Activated CD4-positive, alpha-beta T cell treated with anti-CD3 and anti-CD28 coated beads for 4 hours (primary cell): ENCODE data around the gene PPM1B.
"Not testable (repeated sequence)": the region's sequence is repeated elsewhere in the genome, so short reads cannot be mapped to it uniquely, and the experiment has no call there.

Experiments used
- DNase-seq, 2 donors: peaks; one replicate each; pipeline ENCODE4 v3.0.0-alpha.2; 2020

PPM1B gene

DNA sequence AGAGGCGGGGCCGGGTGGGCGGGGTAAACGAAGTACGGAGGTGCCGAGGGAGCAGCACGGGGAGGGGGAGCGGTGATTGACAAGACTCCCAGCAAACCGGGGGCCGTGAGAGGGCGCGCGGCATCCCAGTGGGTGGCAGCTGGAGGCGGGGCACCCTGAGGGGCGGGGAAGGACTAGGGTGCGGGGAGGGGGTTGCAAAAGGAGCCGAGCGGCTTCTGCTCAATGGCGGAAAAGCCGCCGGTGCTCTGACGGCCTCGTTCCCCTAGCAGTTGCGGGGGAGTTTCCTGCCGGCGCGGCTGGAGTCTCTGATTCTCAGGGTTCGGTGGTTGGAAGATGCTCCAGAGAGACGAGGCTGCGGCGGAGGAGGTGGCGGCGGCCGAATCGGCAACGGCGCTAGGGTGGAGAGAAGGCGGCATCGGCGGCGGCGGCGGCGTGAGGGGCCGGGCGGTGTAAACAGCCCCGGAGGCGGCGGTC is at the start of gene PPM1B:
PPM1B (plus strand) TSS at position 195 of the 474 bp plus-strand sequence. CDS start 32,325 bp downstream, outside the sequence.
- DNase-seq = peak; percentile 99 to 100

DNA sequence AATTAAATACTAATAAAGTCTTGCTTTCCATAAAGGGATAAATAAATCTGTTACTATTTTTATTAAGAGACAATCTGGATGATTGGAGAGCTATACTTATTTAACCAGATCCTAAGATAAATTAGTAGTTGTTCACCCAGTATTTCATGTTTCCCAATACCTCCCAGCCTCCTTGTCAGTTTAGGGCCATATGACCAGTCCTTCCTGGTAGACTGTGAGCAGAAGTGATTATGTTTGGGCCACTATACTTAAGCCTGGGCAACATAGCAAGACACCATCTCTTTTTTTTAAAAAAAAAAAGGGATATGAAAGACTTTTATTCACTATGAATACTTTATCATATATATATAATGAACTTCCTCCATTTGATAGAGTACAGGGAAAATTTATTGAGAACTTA is 48.8 kb upstream of the PPM1B start:
- no peak for DNase-seq

DNA sequence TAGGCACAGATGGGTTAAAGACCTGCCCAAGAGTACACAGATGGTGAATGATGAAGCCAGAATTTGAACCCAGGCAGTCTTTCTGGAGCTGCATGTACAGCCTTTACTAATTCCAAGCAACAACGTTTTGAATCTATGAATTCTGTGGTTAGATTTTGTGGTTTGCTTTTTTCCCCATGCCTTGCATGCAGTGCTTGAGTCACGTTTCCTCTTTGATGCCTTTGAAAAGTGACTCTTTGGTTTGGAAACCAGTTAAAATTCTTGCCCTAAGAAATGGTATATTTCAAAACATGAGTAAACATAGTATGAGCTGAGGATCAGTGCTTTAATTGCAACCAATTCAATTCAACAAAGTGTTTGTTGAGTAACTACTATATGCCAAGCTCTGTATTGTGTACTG is 48.2 kb upstream of the PPM1B start:
- DNase-seq = peak; percentile 15 to 29

- no peak for DNase-seq
These were observed 46.8 kb upstream of the PPM1B start for GRCh38 chr2:44121899-44122298.

DNA sequence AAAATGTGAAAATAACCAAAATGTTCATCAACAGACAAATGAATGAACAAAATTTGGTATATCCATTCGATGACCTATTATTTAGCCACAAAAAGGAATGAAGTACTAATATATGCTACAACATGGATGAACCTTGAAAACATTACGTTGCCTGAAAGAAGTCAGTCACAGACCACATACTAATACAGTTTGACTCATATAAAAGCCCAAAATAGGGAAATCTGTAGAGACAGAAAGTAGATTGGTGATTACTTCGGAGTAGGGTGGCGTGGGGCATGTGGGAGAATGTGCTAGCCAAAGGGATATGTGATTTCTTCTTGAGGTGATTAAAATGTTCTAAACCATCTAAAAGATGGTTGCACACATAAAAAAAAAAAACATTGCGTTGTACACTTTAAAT is 44.2 kb upstream of the PPM1B start:
- no peak for DNase-seq

GRCh38 chr2:44126106-44126797 is 42.4 kb upstream of the PPM1B start:
- no peak for DNase-seq

DNA sequence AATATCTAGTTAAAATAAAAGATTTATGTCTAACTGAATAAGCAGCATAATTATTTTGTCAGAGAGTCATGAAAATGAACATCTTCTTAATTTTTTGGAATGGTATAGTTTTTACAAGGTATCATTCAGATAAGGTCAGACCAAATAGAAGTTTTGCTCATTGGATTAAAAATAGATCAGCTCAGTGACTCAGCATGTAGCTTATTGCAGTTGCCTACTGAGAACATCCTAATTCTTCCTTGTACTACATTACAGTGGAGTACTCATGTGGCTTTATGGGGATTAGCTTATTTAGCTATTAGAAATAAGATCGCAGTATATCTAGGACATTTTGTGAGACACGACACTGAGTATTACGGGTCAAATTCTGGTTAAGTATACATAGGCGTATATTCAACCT is 38.2 kb upstream of the PPM1B start:
- DNase-seq = no peak

DNA sequence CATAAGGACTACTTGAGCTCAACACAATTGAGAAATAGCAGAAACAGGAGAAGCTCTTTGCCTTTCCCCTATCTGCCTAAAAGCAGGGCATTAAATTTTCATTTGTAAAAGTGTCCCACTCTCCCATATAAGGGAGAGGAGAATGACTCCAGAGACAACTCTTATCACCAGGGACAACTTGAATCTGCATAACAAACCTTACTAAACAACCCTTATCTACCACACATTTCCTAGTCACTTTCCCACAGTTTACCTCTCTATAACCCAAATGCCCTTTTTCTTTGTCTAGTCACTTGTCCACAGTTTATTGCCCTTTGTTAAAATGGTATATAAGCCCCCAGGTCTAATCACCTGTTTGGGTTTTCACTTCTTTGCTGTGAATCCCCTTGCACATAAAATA is 37.5 kb upstream of the PPM1B start:
- DNase-seq = no peak

DNA sequence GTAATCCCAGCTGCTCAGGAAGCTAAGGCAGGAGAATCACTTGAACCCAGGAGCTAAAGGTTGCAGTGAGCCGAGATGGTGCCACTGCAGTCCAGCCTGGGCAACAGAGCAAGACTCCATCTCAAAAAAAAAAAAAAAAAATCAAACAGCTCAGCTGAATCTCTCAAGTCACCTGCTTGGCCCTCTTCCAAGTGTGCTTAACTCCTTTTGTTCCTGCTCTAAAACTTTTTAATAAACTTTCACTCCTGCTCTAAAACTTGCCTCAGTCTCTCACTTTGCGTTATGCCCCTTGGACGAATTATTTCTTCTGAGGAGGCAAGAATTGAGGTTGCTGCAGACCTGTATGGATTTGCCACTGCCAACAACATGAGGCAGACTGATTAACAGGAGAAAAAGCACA is 35.1 kb upstream of the PPM1B start:
- not testable (repeated sequence) for DNase-seq

- DNase-seq = no peak
These were observed 33.8 kb upstream of the PPM1B start for GRCh38 chr2:44134848-44135247.

GRCh38 chr2:44135296-44135695 is 33.4 kb upstream of the PPM1B start:
- no peak for DNase-seq

DNA sequence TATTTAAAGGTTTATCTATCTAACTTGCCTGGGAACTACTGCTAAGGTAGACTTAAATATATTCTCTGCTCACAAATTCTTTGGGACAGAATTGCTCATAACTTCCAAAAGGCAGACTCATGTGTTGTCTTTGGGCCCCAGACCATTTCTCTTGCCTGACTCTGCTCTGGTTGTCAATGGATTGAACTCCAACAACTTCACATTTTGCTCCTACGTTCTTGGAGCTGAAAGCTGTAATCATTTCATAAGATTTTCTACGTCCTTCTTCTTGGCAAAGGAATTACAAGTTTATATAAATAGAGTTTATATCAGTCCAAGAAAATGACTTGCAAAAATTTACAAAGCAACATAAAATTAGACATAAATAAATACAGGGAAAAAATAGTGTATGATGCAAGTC is 32.9 kb upstream of the PPM1B start:
- DNase-seq = no peak

- DNase-seq = no peak
These were observed 32.4 kb upstream of the PPM1B start for GRCh38 chr2:44136252-44136651.

DNA sequence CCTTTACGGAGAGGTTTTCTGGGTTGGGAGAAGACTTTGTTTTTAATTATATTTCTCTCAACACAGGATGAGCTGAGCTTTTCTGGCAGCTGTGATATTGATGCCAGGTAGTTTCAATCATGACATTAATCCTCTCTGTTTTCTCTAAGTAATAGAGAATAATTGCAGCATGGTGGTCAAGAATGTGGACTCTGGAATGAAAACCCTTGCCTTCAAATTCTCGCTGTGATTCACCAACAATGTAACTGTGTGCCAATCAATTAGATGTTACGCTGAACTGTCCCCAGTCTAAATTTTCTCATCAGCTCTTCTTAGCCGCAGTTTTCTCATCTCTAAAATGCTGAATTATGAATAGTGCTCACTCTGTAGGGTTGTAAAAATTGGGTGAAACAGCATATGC is 31.6 kb upstream of the PPM1B start:
- DNase-seq = no peak

DNA sequence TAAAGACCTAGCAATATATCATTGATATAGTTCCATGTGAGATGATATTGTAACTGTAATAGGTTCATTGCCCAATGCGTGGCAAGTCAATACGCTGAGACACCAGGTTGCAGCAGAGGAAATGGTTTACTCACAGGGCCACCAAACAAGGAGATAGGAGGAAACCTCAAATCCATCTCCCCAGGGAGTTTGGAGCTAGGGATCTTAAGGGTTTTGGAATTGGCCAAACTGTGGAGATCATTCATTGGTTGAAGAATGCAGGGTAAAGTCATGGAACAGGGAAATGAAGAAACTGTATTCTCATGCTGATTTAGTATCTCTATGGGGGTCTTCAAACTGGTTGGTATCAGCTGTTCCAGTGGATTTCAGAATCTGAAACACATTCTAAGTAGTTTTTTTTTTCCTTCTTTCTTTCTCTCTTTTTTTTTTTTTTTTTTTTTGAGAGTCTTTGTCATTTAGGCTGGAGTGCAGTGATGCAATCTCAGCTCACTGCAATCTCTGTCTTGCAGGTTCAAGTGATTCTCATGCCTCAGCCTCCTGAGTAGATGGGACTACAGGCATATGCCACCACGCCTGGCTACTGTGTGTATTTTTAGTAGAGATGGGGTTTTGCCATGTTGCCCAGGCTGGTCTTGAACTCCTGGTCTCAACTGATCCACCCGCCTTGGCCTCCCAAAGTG is 30.7 kb upstream of the PPM1B start:
- no peak for DNase-seq

- DNase-seq = no peak
These were observed 28.9 kb upstream of the PPM1B start for GRCh38 chr2:44139741-44140140.

GRCh38 chr2:44142306-44142705 is 26.4 kb upstream of the PPM1B start:
- DNase-seq = no peak

DNA sequence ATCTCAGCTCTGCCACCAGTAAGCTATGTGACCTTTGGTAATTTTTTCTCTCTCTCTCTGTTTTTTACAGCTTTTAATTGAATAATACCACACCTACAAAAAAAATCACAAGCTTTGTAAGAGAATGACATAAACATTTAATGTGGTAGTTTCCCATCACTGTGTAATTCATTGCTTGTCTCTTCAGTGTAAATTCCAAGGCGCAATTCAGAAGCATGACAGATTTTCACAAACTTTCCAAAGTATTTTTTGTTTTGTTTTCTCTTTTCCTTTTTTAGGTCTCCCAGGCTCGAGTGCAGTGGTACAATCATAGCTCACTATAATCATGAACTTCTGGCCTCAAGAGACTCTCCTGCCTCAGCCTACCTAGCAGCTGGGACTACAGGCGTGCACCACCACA is 25.0 kb upstream of the PPM1B start:
- DNase-seq = no peak

- DNase-seq = no peak
These were observed 19.7 kb upstream of the PPM1B start for GRCh38 chr2:44148999-44149398.

DNA sequence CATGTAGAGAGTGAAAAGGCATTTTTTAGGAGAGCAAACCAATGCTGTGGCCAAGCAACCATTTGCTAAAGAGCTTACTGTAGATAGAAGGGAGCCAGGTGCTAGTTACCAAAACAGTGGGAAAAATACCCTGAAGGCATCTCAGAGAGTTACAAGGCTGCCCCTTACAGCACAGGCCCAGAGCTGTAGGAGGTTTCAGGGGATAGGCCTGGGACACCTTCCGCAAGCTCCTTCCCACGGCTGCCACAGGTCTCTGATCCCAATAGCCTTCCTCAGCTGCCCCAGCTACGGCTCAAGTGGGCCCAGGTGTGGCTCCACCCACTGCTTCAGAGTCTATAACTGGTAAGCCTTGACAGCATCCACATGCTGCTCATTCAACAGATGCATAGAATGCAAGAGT is 18.2 kb upstream of the PPM1B start:
- DNase-seq = no peak

DNA sequence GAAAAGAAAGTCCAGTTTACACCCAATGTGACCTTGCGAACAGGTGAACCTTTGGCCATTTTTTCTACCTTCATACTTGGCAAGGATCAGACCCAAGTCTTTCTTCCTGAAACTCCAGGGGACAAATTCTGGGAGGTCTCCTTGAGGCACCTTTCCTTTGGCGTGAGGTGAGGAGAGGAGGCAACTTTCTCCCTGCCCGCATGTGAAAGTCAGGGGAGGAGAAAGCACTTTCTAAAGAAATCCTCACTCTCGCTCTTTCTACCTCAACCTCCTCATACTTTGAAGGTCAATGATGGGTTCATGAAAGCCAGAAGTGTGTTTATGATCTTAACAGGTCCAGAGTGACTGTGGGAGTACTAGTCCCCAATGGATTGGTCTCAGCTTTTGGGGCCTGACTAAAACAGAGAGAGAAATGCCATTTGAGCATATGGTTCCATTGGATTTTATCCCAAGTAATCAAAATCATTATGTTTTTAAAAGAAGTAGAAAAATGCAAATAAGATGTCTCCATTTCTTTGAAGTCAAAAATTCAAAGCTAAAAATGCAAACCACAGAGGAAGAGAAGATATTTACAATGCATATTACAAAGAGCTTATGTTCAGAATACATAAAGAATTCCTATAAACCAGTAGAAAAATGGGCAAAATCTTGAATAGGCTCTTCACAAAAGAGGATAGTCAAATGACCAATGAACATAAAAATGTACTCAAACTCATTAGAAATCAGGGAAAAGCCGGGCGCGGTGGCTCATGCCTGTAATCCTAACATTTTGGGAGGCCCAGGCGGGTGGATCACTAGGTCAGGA is 15.6 kb upstream of the PPM1B start:
- DNase-seq = no peak

DNA sequence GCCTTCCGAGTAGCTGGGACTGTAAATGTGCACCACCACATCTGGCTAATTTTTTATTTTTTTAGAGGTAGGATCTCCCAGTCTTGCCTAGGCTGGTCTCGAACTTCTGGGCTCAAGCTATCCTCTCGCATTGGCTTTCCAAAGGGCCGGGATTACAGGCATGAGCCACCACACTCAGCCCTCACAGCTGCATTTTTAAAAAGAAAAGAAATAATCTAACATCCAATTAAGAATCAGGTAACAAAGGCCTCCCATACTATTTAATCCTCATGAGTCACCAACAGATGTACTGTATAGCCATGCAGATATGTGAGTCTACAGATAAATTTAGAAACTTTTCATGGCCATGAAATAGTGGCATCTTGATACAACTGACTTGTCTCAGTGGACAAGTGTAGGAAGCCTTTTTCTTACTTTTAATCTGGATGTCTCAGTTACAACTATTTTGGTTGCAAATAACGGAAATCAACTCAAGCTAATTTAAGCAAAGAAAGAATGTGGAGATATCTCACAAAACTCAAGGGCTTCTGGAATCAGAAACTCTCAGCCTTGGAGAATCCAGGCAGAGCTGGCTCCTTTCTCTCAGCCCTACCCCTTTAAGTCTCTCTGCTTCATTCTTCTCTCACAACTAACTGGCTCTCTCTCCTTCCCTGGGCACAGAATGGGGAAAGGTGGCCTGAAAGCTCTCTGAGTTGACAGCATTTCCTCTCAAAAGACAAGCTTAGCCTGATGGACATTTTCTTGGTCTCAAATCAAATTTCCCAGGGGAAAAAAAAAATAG is 12.8 kb upstream of the PPM1B start:
- DNase-seq = no peak

DNA sequence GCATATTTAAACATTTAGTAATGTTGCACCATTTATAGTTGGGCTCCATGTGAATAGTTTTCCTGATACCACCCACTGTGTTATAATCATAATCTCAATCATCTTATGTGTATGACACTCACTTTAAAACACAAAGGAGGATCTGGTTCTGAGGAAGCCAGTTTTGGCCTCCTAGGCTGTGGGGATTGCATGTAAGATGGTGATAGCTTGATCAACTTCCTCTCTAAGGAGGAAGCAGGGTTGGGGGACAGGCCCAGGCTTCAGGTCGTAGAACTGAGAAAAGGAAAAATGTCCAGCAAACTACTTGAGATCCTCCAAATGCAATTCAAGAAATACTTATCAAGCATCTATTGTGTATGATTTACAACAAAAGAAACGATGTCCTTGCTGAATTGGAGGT is 4.9 kb upstream of the PPM1B start:
- no peak for DNase-seq
